OCI-LY1 (cell line): ENCODE measurements around the gene TRPM3.

Source experiments
- H2AFZ ChIP-seq: fragments of 200-600 bp; sonication (generic), shearing (Covaris generic); 2 replicates; pipeline ENCODE4 v1.6.0; 2014; ENCODE audit warnings: antibody characterized with exemption, mild to moderate bottlenecking, low read length
- H3F3A ChIP-seq: fragments of 200-600 bp; sonication (generic), shearing (Covaris generic); 2 replicates; pipeline ENCODE4 v1.6.0; 2014; ENCODE audit warnings: mild to moderate bottlenecking, antibody characterized with exemption, low read length, moderate library complexity; ENCODE audit not compliant: insufficient read depth
- H3K27ac ChIP-seq: fragments of 200-600 bp; sonication (generic); 2 replicates; pipeline ENCODE4 v1.5.1; 2014; ENCODE audit warnings: low read length, mixed run types, mild to moderate bottlenecking, low read depth; ENCODE audit not compliant: poor library complexity, severe bottlenecking
- H3K27me3 ChIP-seq: fragments of 200-600 bp; sonication (generic); 2 replicates; pipeline ENCODE4 v1.6.0; 2014; ENCODE audit warnings: antibody characterized with exemption, mild to moderate bottlenecking, low read length, moderate library complexity; ENCODE audit not compliant: insufficient read depth
- H3K36me3 ChIP-seq: fragments of 200-600 bp; sonication (generic); 2 replicates; pipeline ENCODE4 v1.6.1; 2014; ENCODE audit warnings: mild to moderate bottlenecking, antibody characterized with exemption, low read length, moderate library complexity, mixed read lengths; ENCODE audit not compliant: insufficient read depth
- H3K4me1 ChIP-seq: fragments of 200-600 bp; sonication (generic); 2 replicates; pipeline ENCODE4 v1.5.1; 2014; ENCODE audit warnings: mild to moderate bottlenecking, low read length, moderate library complexity; ENCODE audit not compliant: insufficient read depth, severe bottlenecking
- H3K4me2 ChIP-seq: fragments of 200-600 bp; sonication (generic), shearing (Covaris generic); 2 replicates; pipeline ENCODE4 v1.6.1; 2014; ENCODE audit warnings: low read length
- H3K4me3 ChIP-seq: fragments of 200-600 bp; sonication (generic); 2 replicates; pipeline ENCODE4 v1.5.1; 2014; ENCODE audit warnings: low read length, low read depth, mild to moderate bottlenecking, mixed read lengths; ENCODE audit not compliant: poor library complexity, severe bottlenecking
- H3K79me2 ChIP-seq: fragments of 200-600 bp; shearing (Covaris generic); 2 replicates; pipeline ENCODE4 v1.6.1; 2016; ENCODE audit warnings: mixed run types, low read length, mixed read lengths; ENCODE audit not compliant: insufficient read depth
- H3K9ac ChIP-seq: fragments of 200-600 bp; sonication (generic), shearing (Covaris generic); 2 replicates; pipeline ENCODE4 v1.6.1; 2014; ENCODE audit warnings: mild to moderate bottlenecking, low read length, mixed read lengths
- H3K9me2 ChIP-seq: fragments of 200-600 bp; sonication (generic), shearing (Covaris generic); 2 replicates; pipeline ENCODE4 v1.6.1; 2014; ENCODE audit warnings: low read depth, mild to moderate bottlenecking, low read length, mixed read lengths
- H3K9me3 ChIP-seq: fragments of 200-600 bp; shearing (Covaris generic); 2 replicates; pipeline ENCODE4 v1.6.1; 2014; ENCODE audit warnings: low read length, mixed read lengths
- H4K20me1 ChIP-seq: fragments of 200-600 bp; sonication (generic), shearing (Covaris generic); 2 replicates; pipeline ENCODE4 v1.6.0; 2016; ENCODE audit warnings: mild to moderate bottlenecking, low read length; ENCODE audit not compliant: insufficient read depth
- EZH2 ChIP-seq: fragments of 200-600 bp; sonication (generic), shearing (Covaris generic); IDR thresholded peaks from 2 replicates; pipeline ENCODE4 v1.8.0; 2017; ENCODE audit warnings: borderline replicate concordance, mixed run types, mild to moderate bottlenecking, antibody characterized with exemption, low read length, moderate library complexity, mixed read lengths
- TF ChIP-seq, protein P1 (sequence below): fragments of 200-600 bp; sonication (generic), shearing (Covaris generic); IDR thresholded peaks from 2 replicates; pipeline ENCODE4 v1.5.1; 2017; ENCODE audit warnings: mild to moderate bottlenecking, antibody characterized with exemption, low read length, moderate library complexity, mixed read lengths

The TRPM3 gene

DNA sequence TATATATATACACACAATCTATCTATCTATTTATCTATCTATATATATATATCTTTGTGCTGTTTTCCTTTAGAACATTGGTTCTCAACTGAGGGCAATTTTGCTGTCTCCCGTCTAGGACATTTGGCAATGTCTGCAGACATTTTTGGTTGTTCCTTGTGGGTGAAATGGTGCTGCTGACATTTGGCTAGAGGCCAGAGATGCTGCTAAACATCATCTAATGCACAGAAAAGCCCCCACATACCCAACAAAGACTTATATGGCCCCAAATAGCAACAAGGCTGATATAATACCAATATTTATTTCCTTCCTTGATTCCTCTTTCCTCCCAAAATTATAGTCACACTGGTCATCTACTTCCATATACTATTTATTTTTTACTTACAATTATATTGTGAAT, 197.5 kb downstream of the TRPM3 start:
- H3K9me3 ChIP-seq, result no peaks in the 10 kb centered on the region
- no peaks in the 10 kb centered on the region for H4K20me1 ChIP-seq
- H3K4me2 ChIP-seq, result no peak overlapping the region

DNA sequence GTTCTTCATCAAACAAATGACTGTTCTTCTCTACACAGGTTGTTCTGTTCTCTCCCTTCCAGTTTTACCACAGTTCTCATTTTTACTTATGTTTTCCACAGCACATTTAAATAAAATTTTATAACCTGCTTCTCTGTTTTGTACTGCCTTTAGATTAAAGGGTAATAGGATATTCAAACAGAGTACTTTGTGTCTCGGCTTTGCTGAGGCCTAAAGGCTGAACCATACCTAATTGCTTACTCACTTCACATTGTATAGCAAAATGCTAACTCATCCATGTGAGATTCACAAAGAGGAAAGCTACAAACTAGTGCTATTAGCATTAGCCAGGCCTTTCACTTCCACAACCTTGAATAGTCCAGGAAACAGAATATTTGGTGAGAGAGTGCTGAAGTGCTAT, 200.3 kb downstream of the TRPM3 start:
- H3K27me3 ChIP-seq, result no peaks in the 10 kb centered on the region
- no peaks in the 10 kb centered on the region for H3K79me2 ChIP-seq
- no peak overlapping the region for H3K9ac ChIP-seq
- no peaks in the 10 kb centered on the region for H3K9me3 ChIP-seq
- H2AFZ ChIP-seq, result no peak overlapping the region
- H3K27ac ChIP-seq, result no peak overlapping the region
- H3K36me3 ChIP-seq, result no peaks in the 10 kb centered on the region
- no peaks in the 10 kb centered on the region for H3K9me2 ChIP-seq
- no peak overlapping the region for H3K4me3 ChIP-seq
- H3K4me2 ChIP-seq, result no peak overlapping the region
- no peaks in the 10 kb centered on the region; the same call in 1 of the 2 replicates for H3F3A ChIP-seq
- no peaks in the 10 kb centered on the region for H3K4me1 ChIP-seq
- TF ChIP-seq, protein P1, sequence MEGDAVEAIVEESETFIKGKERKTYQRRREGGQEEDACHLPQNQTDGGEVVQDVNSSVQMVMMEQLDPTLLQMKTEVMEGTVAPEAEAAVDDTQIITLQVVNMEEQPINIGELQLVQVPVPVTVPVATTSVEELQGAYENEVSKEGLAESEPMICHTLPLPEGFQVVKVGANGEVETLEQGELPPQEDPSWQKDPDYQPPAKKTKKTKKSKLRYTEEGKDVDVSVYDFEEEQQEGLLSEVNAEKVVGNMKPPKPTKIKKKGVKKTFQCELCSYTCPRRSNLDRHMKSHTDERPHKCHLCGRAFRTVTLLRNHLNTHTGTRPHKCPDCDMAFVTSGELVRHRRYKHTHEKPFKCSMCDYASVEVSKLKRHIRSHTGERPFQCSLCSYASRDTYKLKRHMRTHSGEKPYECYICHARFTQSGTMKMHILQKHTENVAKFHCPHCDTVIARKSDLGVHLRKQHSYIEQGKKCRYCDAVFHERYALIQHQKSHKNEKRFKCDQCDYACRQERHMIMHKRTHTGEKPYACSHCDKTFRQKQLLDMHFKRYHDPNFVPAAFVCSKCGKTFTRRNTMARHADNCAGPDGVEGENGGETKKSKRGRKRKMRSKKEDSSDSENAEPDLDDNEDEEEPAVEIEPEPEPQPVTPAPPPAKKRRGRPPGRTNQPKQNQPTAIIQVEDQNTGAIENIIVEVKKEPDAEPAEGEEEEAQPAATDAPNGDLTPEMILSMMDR, result no peak
- no peak for TF ChIP-seq EZH2
- no peaks in the 10 kb centered on the region for H4K20me1 ChIP-seq

More for the DNA sequence above, 197.5 kb downstream of the TRPM3 start:
- Histone ChIP-seq H3K27me3 (no peaks in the 10 kb centered on the region), H3K9me2 (no peaks in the 10 kb centered on the region), H3F3A (no peaks in the 10 kb centered on the region; the same call in 1 of the 2 replicates), H3K9ac (no peak overlapping the region), H3K27ac (no peak overlapping the region), H3K4me1 (no peaks in the 10 kb centered on the region), H3K4me3 (no peak overlapping the region), H2AFZ (no peak overlapping the region), H3K36me3 (no peaks in the 10 kb centered on the region), H3K79me2 (no peaks in the 10 kb centered on the region)
- TF ChIP-seq EZH2, result no peak
- TF ChIP-seq, protein P1, result no peak

DNA sequence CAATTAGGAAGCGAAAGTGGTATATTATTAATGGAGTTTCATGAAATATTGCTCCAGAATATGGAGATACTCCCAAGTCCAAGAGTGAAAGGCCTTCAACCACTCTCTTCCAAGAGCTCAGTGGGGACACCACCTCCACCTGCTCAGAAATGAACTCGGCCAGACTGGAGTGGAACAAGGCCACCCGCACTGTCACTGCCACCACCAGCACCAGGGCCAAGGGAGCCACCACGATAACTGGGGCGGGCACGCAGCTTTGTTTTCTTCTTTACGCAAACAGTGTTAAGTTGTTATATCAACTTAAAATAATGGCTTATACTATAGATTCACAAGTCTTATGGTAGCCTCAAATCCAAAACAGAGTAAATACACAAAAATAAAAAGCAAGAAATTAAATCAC, 204.1 kb downstream of the TRPM3 start:
- Histone ChIP-seq H3K9me3 (no peaks in the 10 kb centered on the region), H3K36me3 (no peaks in the 10 kb centered on the region), H3K4me3 (no peak overlapping the region), H3K9me2 (no peaks in the 10 kb centered on the region), H3F3A (no peaks in the 10 kb centered on the region; the same call in 1 of the 2 replicates), H3K9ac (no peak overlapping the region), H3K4me1 (no peaks in the 10 kb centered on the region), H3K27me3 (no peaks in the 10 kb centered on the region), H2AFZ (no peak overlapping the region), H3K79me2 (no peaks in the 10 kb centered on the region), H3K27ac (no peak overlapping the region), H4K20me1 (no peaks in the 10 kb centered on the region), H3K4me2 (no peak overlapping the region)
- TF ChIP-seq EZH2, result no peak
- TF ChIP-seq, protein P1, result no peak
